HG02981 (cell line): ENCODE measurements around the gene LEMD1.

Experiments used
- ATAC-seq: cut with Tn5 transposase; IDR thresholded peaks from one replicate; pipeline ENCODE4 v1.9.1; 2021; ENCODE audit warnings: mild to moderate bottlenecking, moderate library complexity; ENCODE audit not compliant: unreplicated experiment

Gene LEMD1

DNA sequence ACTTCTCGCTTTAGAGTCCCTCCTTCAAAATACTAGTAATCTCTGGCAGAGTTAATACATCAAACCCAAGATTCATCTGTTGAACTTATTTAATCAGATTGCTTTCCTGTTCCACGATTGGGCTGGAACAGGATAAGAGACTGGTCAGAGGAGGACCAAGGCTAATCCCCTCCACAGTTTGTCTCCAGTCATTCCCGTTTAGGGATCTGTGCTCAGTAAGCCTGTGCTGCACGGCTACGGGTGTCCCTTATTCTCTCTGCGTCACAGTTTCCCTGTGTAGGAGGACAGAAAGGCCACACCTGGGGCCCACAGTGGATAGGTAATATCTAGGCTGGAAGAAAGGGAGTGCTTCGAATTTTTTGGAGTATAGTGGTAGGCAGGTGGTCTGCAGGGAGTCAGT is 83.8 kb downstream of the LEMD1 start:
- no peak for ATAC-seq

DNA sequence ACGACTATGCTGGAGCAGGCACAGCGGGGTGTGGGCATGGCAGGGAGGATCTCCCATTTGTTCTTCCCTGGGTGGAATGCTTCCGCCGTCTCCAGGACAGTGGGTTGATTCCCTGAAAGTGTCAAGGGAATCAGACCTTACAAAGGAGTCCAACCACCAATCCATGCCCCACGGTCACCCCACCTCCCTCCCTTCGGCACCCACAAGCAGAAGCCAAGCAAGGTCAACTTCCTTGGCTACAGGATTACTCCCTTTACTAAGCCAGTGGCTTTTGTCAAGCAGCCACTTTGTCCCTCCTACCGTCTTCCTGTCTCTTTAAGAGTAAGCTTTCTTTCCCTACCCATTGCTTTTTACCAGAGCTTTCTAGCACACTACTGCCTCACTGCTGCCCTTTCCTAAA is 84.4 kb downstream of the LEMD1 start:
- no peak for ATAC-seq

DNA sequence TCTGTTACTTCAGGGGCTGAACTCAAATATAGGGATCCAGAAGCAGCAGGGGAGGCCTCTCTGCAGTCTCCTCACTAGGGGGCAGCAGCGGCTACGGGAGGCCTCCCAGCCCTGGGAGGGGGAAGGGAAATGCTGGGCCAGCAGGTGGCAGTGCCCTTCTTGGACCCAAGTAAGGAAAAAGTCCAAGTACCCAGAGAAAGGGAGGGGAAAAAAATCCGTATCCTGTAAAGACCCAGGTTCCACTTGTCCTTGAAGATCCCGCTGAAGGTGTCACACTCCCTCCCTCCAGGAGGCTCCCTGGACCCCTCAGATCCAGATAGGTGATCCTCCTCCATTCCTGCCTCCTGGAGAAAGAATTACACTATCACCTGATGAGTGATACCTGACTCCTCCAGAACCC is 86.2 kb downstream of the LEMD1 start:
- ATAC-seq, result no peak

DNA sequence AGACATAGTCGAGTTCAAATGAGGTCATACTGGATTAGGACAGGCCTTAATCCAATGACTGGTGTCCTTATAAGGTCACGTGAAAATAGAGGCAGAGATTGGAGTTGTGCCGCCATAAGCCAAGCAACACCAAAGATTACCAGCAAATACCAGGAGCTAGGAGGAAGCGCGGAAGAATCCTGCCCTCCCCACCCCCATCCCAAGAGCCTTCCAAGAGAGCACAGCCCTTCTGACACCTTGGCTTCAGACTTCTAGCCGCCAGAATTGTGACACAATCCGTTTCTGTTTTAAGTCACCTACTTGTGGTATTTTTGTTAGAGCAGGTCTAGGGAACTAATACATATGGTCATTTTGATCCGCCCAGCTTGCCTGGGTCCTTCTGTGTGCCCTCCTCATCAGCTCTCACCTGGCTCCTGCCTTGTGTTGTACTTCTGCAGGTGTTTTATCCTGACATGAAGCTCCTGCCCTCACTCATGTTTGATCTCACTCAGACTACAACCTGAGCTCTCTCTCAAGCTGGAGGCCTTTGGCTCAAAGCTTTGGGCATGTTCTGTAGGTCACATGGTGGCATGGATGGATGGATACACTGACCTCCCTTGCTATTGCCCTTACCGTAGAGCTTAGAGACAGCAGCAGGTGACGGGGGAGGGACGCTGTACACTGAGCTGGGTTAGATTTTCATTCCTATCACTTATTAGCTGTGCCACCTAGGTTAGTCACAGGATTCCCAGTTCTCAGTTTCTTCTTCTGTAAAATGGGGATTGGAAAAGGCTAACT is 89.7 kb downstream of the LEMD1 start:
- ATAC-seq, result no peak
